Neuronal stem cell (in vitro differentiated cells): ENCODE results near the gene MBTPS1.
"Not testable (repeated sequence)": the region's sequence is repeated elsewhere in the genome, so short reads cannot be mapped to it uniquely, and the experiment has no call there.

Source experiments
- DNase-seq: peaks from one replicate; pipeline ENCODE4 v3.0.0-alpha.2; 2013; ENCODE audit warnings: low spot score
- H2AFZ ChIP-seq: one replicate; pipeline ENCODE4 v1.6.1; 2013; ENCODE audit warnings: mild to moderate bottlenecking, low read length, inconsistent platforms
- H2AK5ac ChIP-seq: 2 replicates; pipeline ENCODE4 v1.6.1; 2013; ENCODE audit warnings: low read depth, mild to moderate bottlenecking, inconsistent platforms, low read length, moderate library complexity, mixed read lengths
- H2BK120ac ChIP-seq: 2 replicates; pipeline ENCODE4 v1.6.1; 2013; ENCODE audit warnings: low read depth, mild to moderate bottlenecking, inconsistent platforms, low read length, moderate library complexity, mixed read lengths
- H2BK12ac ChIP-seq: one replicate; pipeline ENCODE4 v1.6.1; 2013; ENCODE audit warnings: low read length, inconsistent platforms
- H2BK15ac ChIP-seq: 2 replicates; pipeline ENCODE4 v1.6.1; 2013; ENCODE audit warnings: mild to moderate bottlenecking, low read length, inconsistent platforms, mixed read lengths
- H2BK5ac ChIP-seq: one replicate; pipeline ENCODE4 v1.6.1; 2013; ENCODE audit warnings: inconsistent platforms, mild to moderate bottlenecking, low read length, moderate library complexity
- H3K14ac ChIP-seq: one replicate; pipeline ENCODE4 v1.6.1; 2013; ENCODE audit warnings: low read length, inconsistent platforms
- H3K18ac ChIP-seq: 2 replicates; pipeline ENCODE4 v1.6.1; 2013; ENCODE audit warnings: low read length, inconsistent platforms
- H3K23ac ChIP-seq: 2 replicates; pipeline ENCODE4 v1.6.1; 2013; ENCODE audit warnings: low read depth, mild to moderate bottlenecking, mixed read lengths, low read length, inconsistent platforms; ENCODE audit not compliant: poor library complexity
- H3K27ac ChIP-seq: replicated peaks from 3 replicates; pipeline ENCODE4 v1.5.1; 2013; ENCODE audit warnings: low read length, inconsistent platforms
- H3K27me3 ChIP-seq, 3 experiments: 2 replicates each; pipeline ENCODE4 v1.6.1; 2013; ENCODE audit warnings: low read length in 3 of 3, mild to moderate bottlenecking in 2 of 3, inconsistent platforms in 1 of 3, low read depth in 1 of 3, mixed read lengths in 1 of 3, moderate library complexity in 1 of 3; ENCODE audit not compliant: control insufficient read depth in 3 of 3, insufficient read depth in 3 of 3
- H3K36me3 ChIP-seq, 2 donors: replicated peaks in 1 of 2; 2 replicates each; pipeline ENCODE4 v1.6.1; 2013; ENCODE audit warnings: low read length in 2 of 2; ENCODE audit not compliant: control insufficient read depth in 2 of 2, insufficient read depth in 2 of 2
- H3K4ac ChIP-seq: 2 replicates; pipeline ENCODE4 v1.6.1; 2013; ENCODE audit warnings: inconsistent platforms, mild to moderate bottlenecking, low read length, moderate library complexity
- H3K4me1 ChIP-seq, 2 donors: 1 replicate in 1 of 2; 2 replicates in 1 of 2; pipeline ENCODE4 v1.6.1; 2013; ENCODE audit warnings: low read length in 2 of 2, low read depth in 1 of 2; ENCODE audit not compliant: control insufficient read depth in 2 of 2, insufficient read depth in 1 of 2
- H3K4me2 ChIP-seq: one replicate; pipeline ENCODE4 v1.6.1; 2013; ENCODE audit warnings: mild to moderate bottlenecking, low read length, inconsistent platforms; ENCODE audit not compliant: insufficient read depth, poor library complexity, severe bottlenecking
- H3K4me3 ChIP-seq, 2 donors: 2 replicates each; pipeline ENCODE4 v1.5.1; 2013; ENCODE audit warnings: low read length in 2 of 2, mild to moderate bottlenecking in 2 of 2, inconsistent platforms in 1 of 2, moderate library complexity in 1 of 2
- H3K79me1 ChIP-seq: one replicate; pipeline ENCODE4 v1.6.1; 2013; ENCODE audit warnings: low read depth, mild to moderate bottlenecking, inconsistent platforms, low read length, moderate library complexity
- H3K9ac ChIP-seq: one replicate; pipeline ENCODE4 v1.6.1; 2013; ENCODE audit warnings: mild to moderate bottlenecking, low read depth, low read length, inconsistent platforms; ENCODE audit not compliant: poor library complexity
- H3K9me3 ChIP-seq, 2 donors: replicated peaks in 1 of 2; 2 replicates each; pipeline versions ENCODE3 to v1.6.1; 2013; ENCODE audit warnings: low read length in 2 of 2, mild to moderate bottlenecking in 2 of 2, inconsistent platforms in 1 of 2, low read depth in 1 of 2, mixed read lengths in 1 of 2, moderate library complexity in 1 of 2; ENCODE audit not compliant: control insufficient read depth in 2 of 2, insufficient read depth in 1 of 2
- H4K8ac ChIP-seq: one replicate; pipeline ENCODE4 v1.6.1; 2013; ENCODE audit warnings: low read depth, mild to moderate bottlenecking, inconsistent platforms, low read length, moderate library complexity
- H4K91ac ChIP-seq: one replicate; pipeline ENCODE4 v1.6.1; 2013; ENCODE audit warnings: low read length, low read depth, mild to moderate bottlenecking, inconsistent platforms; ENCODE audit not compliant: poor library complexity
- WGBS, 2 donors: extraction: QIAGEN DNeasy Blood & Tissue Kit; methylation state at CpG; one replicate each; pipeline ENCODE4 v1.1.7; 2013; ENCODE audit warnings: missing lambda C conversion rate in 2 of 2, mixed read lengths in 1 of 2; ENCODE audit not compliant: insufficient read length in 2 of 2, insufficient replicate concordance in 1 of 2; ENCODE audit errors: extremely low coverage in 2 of 2; 5-methylcytosine and 5-hydroxymethylcytosine counted together

Gene MBTPS1

GRCh38 chr16:84118315-84118714, 1.6 kb upstream of the MBTPS1 start:
- H2BK5ac ChIP-seq, H3K9me3 ChIP-seq, H3K23ac ChIP-seq, H3K27ac ChIP-seq, H2BK120ac ChIP-seq, H3K9ac ChIP-seq, H4K91ac ChIP-seq, H3K14ac ChIP-seq, H3K18ac ChIP-seq, H3K4me2 ChIP-seq, H2BK15ac ChIP-seq, DNase-seq, H3K4me3 ChIP-seq, H3K79me1 ChIP-seq, H2BK12ac ChIP-seq, H3K4me1 ChIP-seq, H3K27me3 ChIP-seq, H2AFZ ChIP-seq, H3K4ac ChIP-seq, H4K8ac ChIP-seq, H2AK5ac ChIP-seq: not testable (repeated sequence)
- H3K36me3 ChIP-seq, result peaks cover 9 to 27% of the 10 kb centered on the region in 2 donors
- no CpG with 5 or more reads among the region's 5 CpGs for WGBS, 2 donors

- H2AK5ac ChIP-seq, result peak overlapping the region; percentile 78
- H3K27me3 ChIP-seq, result no peaks in the 10 kb centered on the region
- peak overlapping the region; percentile 94 for H3K9ac ChIP-seq
- H2BK15ac ChIP-seq, result no peak overlapping the region
- H3K79me1 ChIP-seq, result no peaks in the 10 kb centered on the region
- H3K4ac ChIP-seq, result no peak overlapping the region
- peak; percentile 20 for DNase-seq
- H2BK5ac ChIP-seq, result no peak overlapping the region
- H3K4me3 ChIP-seq, result peak overlapping the region; percentile 82 to 94
- H3K36me3 ChIP-seq, result peaks cover 3 to 18% of the 10 kb centered on the region in 2 donors
- no CpG with 5 or more reads among the region's 12 CpGs for WGBS, 2 donors
- no peak overlapping the region for H4K91ac ChIP-seq
- peak overlapping the region; percentile 84 for H3K4me2 ChIP-seq
- H3K27ac ChIP-seq, result no peak overlapping the region
- H3K9me3 ChIP-seq, result no peaks in the 10 kb centered on the region
- H3K4me1 ChIP-seq, result peaks cover 5 to 7% of the 10 kb centered on the region in 2 donors
- H3K18ac ChIP-seq, result peak overlapping the region; percentile 94
- no peak overlapping the region for H4K8ac ChIP-seq
- no peak overlapping the region for H2BK12ac ChIP-seq
- peak overlapping the region; percentile 94 for H3K23ac ChIP-seq
- no peak overlapping the region for H3K14ac ChIP-seq
- H2BK120ac ChIP-seq, result no peak overlapping the region
- H2AFZ ChIP-seq, result peak overlapping the region; percentile 92
Observed at GRCh38 chr16:84117494-84117843, 727 bp upstream of the MBTPS1 start.

- no CpG with 5 or more reads among the region's 57 CpGs for WGBS, 2 donors
- Histone ChIP-seq H2AK5ac (no peak overlapping the region), H2BK15ac (no peak overlapping the region), H3K4me2 (peak overlapping the region; percentile 50), H3K4me3 (peak overlapping the region; percentile 82 to 94), H2BK120ac (no peak overlapping the region), H3K14ac (no peak overlapping the region), H3K27me3 (no peaks in the 10 kb centered on the region), H3K18ac (peak overlapping the region; percentile 96), H3K27ac (peak overlapping the region; percentile 89), H3K4ac (no peak overlapping the region), H3K23ac (peak overlapping the region; percentile 94), H3K9me3 (no peaks in the 10 kb centered on the region), H3K79me1 (no peaks in the 10 kb centered on the region), H2BK5ac (no peak overlapping the region), H3K9ac (no peak overlapping the region), H4K91ac (no peak overlapping the region), H3K36me3 (peaks cover 3 to 5% of the 10 kb centered on the region in 2 donors), H3K4me1 (peaks cover 5 to 7% of the 10 kb centered on the region in 2 donors), H2AFZ (peak overlapping the region; percentile 92), H4K8ac (no peak overlapping the region), H2BK12ac (no peak overlapping the region)
- DNase-seq, result no peak
Observed at GRCh38 chr16:84115919-84116719, 623 bp downstream of the MBTPS1 start.

GRCh38 chr16:84111949-84112348, 4.8 kb downstream of the MBTPS1 start:
- H3K23ac ChIP-seq, H3K9me3 ChIP-seq, H3K4me1 ChIP-seq, H4K8ac ChIP-seq, H3K14ac ChIP-seq, H2AK5ac ChIP-seq, H2AFZ ChIP-seq, H2BK12ac ChIP-seq, H2BK15ac ChIP-seq, H2BK120ac ChIP-seq, H3K4me2 ChIP-seq, H3K27ac ChIP-seq, H3K9ac ChIP-seq, DNase-seq, H3K4me3 ChIP-seq, H3K4ac ChIP-seq, H3K18ac ChIP-seq, H2BK5ac ChIP-seq, H3K79me1 ChIP-seq, H4K91ac ChIP-seq, H3K27me3 ChIP-seq: not testable (repeated sequence)
- no CpG with 5 or more reads among the region's 3 CpGs for WGBS, 2 donors
- H3K36me3 ChIP-seq, result peaks cover 0 to 24% of the 10 kb centered on the region in 2 donors
